ENCODE data around the gene DYNC2I2.
A peak's percentile ranks its signal among the peaks of the same experiment; 100 is the strongest.

Gene DYNC2I2

GRCh38 chr9:128634651-128635262 lies 21.9 kb downstream of the DYNC2I2 start:
- Histone ChIP-seq H3K27me3 (ENCODE audit: control insufficient read depth, insufficient read depth, low read length) (no peaks in the 10 kb centered on the region), H3K9ac (ENCODE audit: low read depth, low read length) (no peak overlapping the region), H3K27ac (ENCODE audit: low read depth, low read length) (peak overlapping the region; percentile 91), H3K4me1 (ENCODE audit: control insufficient read depth, insufficient read depth, low read length) (peaks cover 7% of the 10 kb centered on the region), H3K36me3 (ENCODE audit: control insufficient read depth, insufficient read depth, low read length) (peaks cover 70% of the 10 kb centered on the region), H3K9me3 (ENCODE audit: control insufficient read depth, insufficient read depth, low read length) (no peaks in the 10 kb centered on the region), H3K4me3 (ENCODE audit: low read depth, low read length) (no peak overlapping the region)

- Histone ChIP-seq H3K4me1 (ENCODE audit: control insufficient read depth, insufficient read depth, low read length) (peaks cover 7% of the 10 kb centered on the region), H3K9me3 (ENCODE audit: control insufficient read depth, insufficient read depth, low read length) (no peaks in the 10 kb centered on the region), H3K27me3 (ENCODE audit: control insufficient read depth, insufficient read depth, low read length) (no peaks in the 10 kb centered on the region), H3K27ac (ENCODE audit: low read depth, low read length) (no peak overlapping the region), H3K9ac (ENCODE audit: low read depth, low read length) (no peak overlapping the region), H3K36me3 (ENCODE audit: control insufficient read depth, insufficient read depth, low read length) (peaks cover 71% of the 10 kb centered on the region), H3K4me3 (ENCODE audit: low read depth, low read length) (no peak overlapping the region)
Measured at GRCh38 chr9:128634111-128634510, 22.5 kb downstream of the DYNC2I2 start.

GRCh38 chr9:128633601-128634000 lies 23.0 kb downstream of the DYNC2I2 start:
- H3K36me3 ChIP-seq (ENCODE audit: control insufficient read depth, insufficient read depth, low read length): peaks cover 73% of the 10 kb centered on the region
- no peak overlapping the region for H3K4me3 ChIP-seq (ENCODE audit: low read depth, low read length)
- peaks cover 7% of the 10 kb centered on the region for H3K4me1 ChIP-seq (ENCODE audit: control insufficient read depth, insufficient read depth, low read length)
- H3K9ac ChIP-seq (ENCODE audit: low read depth, low read length): no peak overlapping the region
- no peak overlapping the region for H3K27ac ChIP-seq (ENCODE audit: low read depth, low read length)
- H3K27me3 ChIP-seq (ENCODE audit: control insufficient read depth, insufficient read depth, low read length): no peaks in the 10 kb centered on the region
- H3K9me3 ChIP-seq (ENCODE audit: control insufficient read depth, insufficient read depth, low read length): no peaks in the 10 kb centered on the region

GRCh38 chr9:128633057-128633456 lies 23.6 kb downstream of the DYNC2I2 start:
- no peak overlapping the region for H3K27ac ChIP-seq (ENCODE audit: low read depth, low read length)
- H3K27me3 ChIP-seq (ENCODE audit: control insufficient read depth, insufficient read depth, low read length): no peaks in the 10 kb centered on the region
- no peak overlapping the region for H3K4me3 ChIP-seq (ENCODE audit: low read depth, low read length)
- H3K4me1 ChIP-seq (ENCODE audit: control insufficient read depth, insufficient read depth, low read length): peaks cover 7% of the 10 kb centered on the region
- H3K36me3 ChIP-seq (ENCODE audit: control insufficient read depth, insufficient read depth, low read length): peaks cover 76% of the 10 kb centered on the region
- no peak overlapping the region for H3K9ac ChIP-seq (ENCODE audit: low read depth, low read length)
- H3K9me3 ChIP-seq (ENCODE audit: control insufficient read depth, insufficient read depth, low read length): no peaks in the 10 kb centered on the region

GRCh38 chr9:128632486-128632885 lies 24.2 kb downstream of the DYNC2I2 start:
- H3K36me3 ChIP-seq (ENCODE audit: control insufficient read depth, insufficient read depth, low read length): peaks cover 77% of the 10 kb centered on the region
- no peaks in the 10 kb centered on the region for H3K9me3 ChIP-seq (ENCODE audit: control insufficient read depth, insufficient read depth, low read length)
- no peak overlapping the region for H3K9ac ChIP-seq (ENCODE audit: low read depth, low read length)
- H3K4me3 ChIP-seq (ENCODE audit: low read depth, low read length): no peak overlapping the region
- H3K27me3 ChIP-seq (ENCODE audit: control insufficient read depth, insufficient read depth, low read length): no peaks in the 10 kb centered on the region
- peaks cover 7% of the 10 kb centered on the region for H3K4me1 ChIP-seq (ENCODE audit: control insufficient read depth, insufficient read depth, low read length)
- H3K27ac ChIP-seq (ENCODE audit: low read depth, low read length): no peak overlapping the region

GRCh38 chr9:128632066-128632465 lies 24.6 kb downstream of the DYNC2I2 start:
- Histone ChIP-seq H3K4me1 (ENCODE audit: control insufficient read depth, insufficient read depth, low read length) (peaks cover 7% of the 10 kb centered on the region), H3K36me3 (ENCODE audit: control insufficient read depth, insufficient read depth, low read length) (peaks cover 78% of the 10 kb centered on the region), H3K27ac (ENCODE audit: low read depth, low read length) (no peak overlapping the region), H3K9ac (ENCODE audit: low read depth, low read length) (no peak overlapping the region), H3K4me3 (ENCODE audit: low read depth, low read length) (no peak overlapping the region), H3K9me3 (ENCODE audit: control insufficient read depth, insufficient read depth, low read length) (no peaks in the 10 kb centered on the region), H3K27me3 (ENCODE audit: control insufficient read depth, insufficient read depth, low read length) (no peaks in the 10 kb centered on the region)

GRCh38 chr9:128631636-128632035 lies 25.0 kb downstream of the DYNC2I2 start:
- no peak overlapping the region for H3K9ac ChIP-seq (ENCODE audit: low read depth, low read length)
- peaks cover 7% of the 10 kb centered on the region for H3K4me1 ChIP-seq (ENCODE audit: control insufficient read depth, insufficient read depth, low read length)
- H3K9me3 ChIP-seq (ENCODE audit: control insufficient read depth, insufficient read depth, low read length): no peaks in the 10 kb centered on the region
- H3K4me3 ChIP-seq (ENCODE audit: low read depth, low read length): no peak overlapping the region
- no peaks in the 10 kb centered on the region for H3K27me3 ChIP-seq (ENCODE audit: control insufficient read depth, insufficient read depth, low read length)
- peaks cover 80% of the 10 kb centered on the region for H3K36me3 ChIP-seq (ENCODE audit: control insufficient read depth, insufficient read depth, low read length)
- H3K27ac ChIP-seq (ENCODE audit: low read depth, low read length): no peak overlapping the region

- H3K27me3 ChIP-seq (ENCODE audit: control insufficient read depth, insufficient read depth, low read length): no peaks in the 10 kb centered on the region
- no peak overlapping the region for H3K27ac ChIP-seq (ENCODE audit: low read depth, low read length)
- H3K36me3 ChIP-seq (ENCODE audit: control insufficient read depth, insufficient read depth, low read length): peaks cover 96% of the 10 kb centered on the region
- no peak overlapping the region for H3K9ac ChIP-seq (ENCODE audit: low read depth, low read length)
- H3K9me3 ChIP-seq (ENCODE audit: control insufficient read depth, insufficient read depth, low read length): no peaks in the 10 kb centered on the region
- H3K4me1 ChIP-seq (ENCODE audit: control insufficient read depth, insufficient read depth, low read length): 0 out of 2 replicates have a peak, but pooled peaks cover 2% of the 10 kb centered on the region
- no peak overlapping the region for H3K4me3 ChIP-seq (ENCODE audit: low read depth, low read length)
Measured at GRCh38 chr9:128629852-128630545, 26.6 kb downstream of the DYNC2I2 start.

GRCh38 chr9:128629136-128629535 lies 27.5 kb downstream of the DYNC2I2 start:
- Histone ChIP-seq H3K4me1 (ENCODE audit: control insufficient read depth, insufficient read depth, low read length) (no peaks in the 10 kb centered on the region), H3K9ac (ENCODE audit: low read depth, low read length) (no peak overlapping the region), H3K27ac (ENCODE audit: low read depth, low read length) (no peak overlapping the region), H3K4me3 (ENCODE audit: low read depth, low read length) (no peak overlapping the region), H3K27me3 (ENCODE audit: control insufficient read depth, insufficient read depth, low read length) (no peaks in the 10 kb centered on the region), H3K36me3 (ENCODE audit: control insufficient read depth, insufficient read depth, low read length) (peaks cover 96% of the 10 kb centered on the region), H3K9me3 (ENCODE audit: control insufficient read depth, insufficient read depth, low read length) (no peaks in the 10 kb centered on the region)

- Histone ChIP-seq H3K9me3 (ENCODE audit: control insufficient read depth, insufficient read depth, low read length) (no peaks in the 10 kb centered on the region), H3K9ac (ENCODE audit: low read depth, low read length) (no peak overlapping the region), H3K36me3 (ENCODE audit: control insufficient read depth, insufficient read depth, low read length) (peaks cover 94% of the 10 kb centered on the region), H3K4me1 (ENCODE audit: control insufficient read depth, insufficient read depth, low read length) (no peaks in the 10 kb centered on the region), H3K27ac (ENCODE audit: low read depth, low read length) (no peak overlapping the region), H3K27me3 (ENCODE audit: control insufficient read depth, insufficient read depth, low read length) (no peaks in the 10 kb centered on the region), H3K4me3 (ENCODE audit: low read depth, low read length) (no peak overlapping the region)
Measured at GRCh38 chr9:128628471-128629048, 28.1 kb downstream of the DYNC2I2 start.

- Histone ChIP-seq H3K9ac (ENCODE audit: low read depth, low read length) (no peak overlapping the region), H3K9me3 (ENCODE audit: control insufficient read depth, insufficient read depth, low read length) (no peaks in the 10 kb centered on the region), H3K4me3 (ENCODE audit: low read depth, low read length) (no peak overlapping the region), H3K27ac (ENCODE audit: low read depth, low read length) (no peak overlapping the region), H3K27me3 (ENCODE audit: control insufficient read depth, insufficient read depth, low read length) (no peaks in the 10 kb centered on the region), H3K4me1 (ENCODE audit: control insufficient read depth, insufficient read depth, low read length) (no peaks in the 10 kb centered on the region), H3K36me3 (ENCODE audit: control insufficient read depth, insufficient read depth, low read length) (peaks cover 88% of the 10 kb centered on the region)
Measured at GRCh38 chr9:128627906-128628305, 28.7 kb downstream of the DYNC2I2 start.

All from HUES48 (cell line).